ENCODE data around the gene TEX48.

The TEX48 gene

GRCh38 chr9:114666401-114666800, 15.6 kb downstream of the TEX48 start:
- TF ChIP-seq, protein P1, sequence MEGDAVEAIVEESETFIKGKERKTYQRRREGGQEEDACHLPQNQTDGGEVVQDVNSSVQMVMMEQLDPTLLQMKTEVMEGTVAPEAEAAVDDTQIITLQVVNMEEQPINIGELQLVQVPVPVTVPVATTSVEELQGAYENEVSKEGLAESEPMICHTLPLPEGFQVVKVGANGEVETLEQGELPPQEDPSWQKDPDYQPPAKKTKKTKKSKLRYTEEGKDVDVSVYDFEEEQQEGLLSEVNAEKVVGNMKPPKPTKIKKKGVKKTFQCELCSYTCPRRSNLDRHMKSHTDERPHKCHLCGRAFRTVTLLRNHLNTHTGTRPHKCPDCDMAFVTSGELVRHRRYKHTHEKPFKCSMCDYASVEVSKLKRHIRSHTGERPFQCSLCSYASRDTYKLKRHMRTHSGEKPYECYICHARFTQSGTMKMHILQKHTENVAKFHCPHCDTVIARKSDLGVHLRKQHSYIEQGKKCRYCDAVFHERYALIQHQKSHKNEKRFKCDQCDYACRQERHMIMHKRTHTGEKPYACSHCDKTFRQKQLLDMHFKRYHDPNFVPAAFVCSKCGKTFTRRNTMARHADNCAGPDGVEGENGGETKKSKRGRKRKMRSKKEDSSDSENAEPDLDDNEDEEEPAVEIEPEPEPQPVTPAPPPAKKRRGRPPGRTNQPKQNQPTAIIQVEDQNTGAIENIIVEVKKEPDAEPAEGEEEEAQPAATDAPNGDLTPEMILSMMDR (IDR thresholded peaks at IDR 0.05; ENCODE audit: low read depth, low read length, missing control alignments) = no peak
- DNase-seq (ENCODE audit: extremely low read depth, low read depth) = no peak
- H3K4me3 ChIP-seq (replicated peaks; ENCODE audit: low read depth, low read length) = no peak overlapping the region

GRCh38 chr9:114664181-114664580, 17.8 kb downstream of the TEX48 start:
- TF ChIP-seq, protein P1 (IDR thresholded peaks at IDR 0.05; ENCODE audit: low read depth, low read length, missing control alignments) = no peak
- no peak overlapping the region for H3K4me3 ChIP-seq (replicated peaks; ENCODE audit: low read depth, low read length)
- DNase-seq (ENCODE audit: extremely low read depth, low read depth) = no peak

DNA sequence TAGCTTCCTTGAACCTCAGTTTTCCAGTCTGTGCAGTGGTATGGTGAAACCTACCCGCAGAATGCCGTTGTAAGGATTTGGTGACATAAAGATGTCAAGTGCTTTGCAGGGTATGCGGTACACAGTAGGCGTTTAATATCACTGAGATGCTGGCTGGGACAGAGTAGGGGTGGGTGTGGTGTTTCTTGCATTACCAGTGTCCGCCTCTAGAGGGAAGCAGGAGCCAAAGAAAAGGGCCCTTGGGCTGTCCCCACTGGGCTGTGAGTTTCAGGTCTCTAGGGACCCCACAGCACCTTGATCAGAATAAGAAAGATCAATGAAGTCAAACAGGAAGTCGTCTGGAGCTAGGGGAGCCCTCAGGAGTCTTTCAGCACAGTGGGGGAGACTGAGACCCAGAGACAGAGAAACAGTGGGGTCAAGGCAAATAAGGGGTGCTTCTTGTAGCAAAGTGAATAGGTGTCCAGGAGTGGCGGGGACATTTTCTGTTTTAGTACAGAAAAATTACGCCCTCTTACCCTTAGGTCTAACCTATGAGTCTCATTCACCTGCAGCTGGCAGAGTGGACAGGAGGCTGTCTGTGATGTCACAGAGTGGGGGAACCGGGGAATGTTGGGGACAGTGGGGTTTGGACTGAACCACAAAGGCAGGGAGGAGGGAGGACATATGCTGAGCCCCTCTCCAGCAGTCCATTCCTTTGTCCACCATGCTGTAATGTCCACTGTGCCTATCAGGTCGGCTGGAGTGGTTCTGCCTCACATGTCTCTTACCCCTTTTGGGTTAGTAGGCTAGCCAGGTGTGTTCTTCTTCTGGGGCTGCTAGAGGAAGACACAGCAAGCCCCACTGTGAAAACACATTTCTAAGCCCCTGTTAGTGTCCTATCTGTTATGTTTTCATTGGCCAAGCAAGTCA, 19.7 kb downstream of the TEX48 start:
- no peak overlapping the region for H3K4me3 ChIP-seq (replicated peaks; ENCODE audit: low read depth, low read length)
- no peak for DNase-seq (ENCODE audit: extremely low read depth, low read depth)
- TF ChIP-seq, protein P1 (IDR thresholded peaks at IDR 0.05; ENCODE audit: low read depth, low read length, missing control alignments) = peak; percentile 91

DNA sequence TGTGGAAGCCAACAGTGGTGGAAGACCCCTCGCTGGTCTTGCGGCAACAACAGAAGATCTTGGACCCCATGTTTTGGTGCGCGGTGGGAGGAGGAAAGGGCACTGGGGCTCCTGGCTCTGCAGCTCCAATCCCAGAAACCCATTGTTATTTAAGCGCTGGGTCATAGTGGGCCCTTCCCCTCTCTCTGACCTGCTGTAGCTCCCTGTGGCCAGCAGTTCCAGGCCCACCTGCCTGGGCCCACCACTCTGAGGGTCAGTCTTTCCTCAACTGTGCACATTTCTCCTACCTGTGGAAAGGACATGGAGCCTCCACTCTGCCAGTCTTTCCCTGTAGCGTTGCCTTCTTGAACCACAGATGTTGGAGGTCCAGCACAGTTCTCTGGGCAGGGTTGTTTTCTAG, 24.3 kb downstream of the TEX48 start, which contains the start of gene TEX53:
TSS of gene TEX53 (minus strand) at position 101 of the 400 bp plus-strand sequence. CDS start at position 70, 31 bp downstream.
- TF ChIP-seq, protein P1 (IDR thresholded peaks at IDR 0.05; ENCODE audit: low read depth, low read length, missing control alignments) = no peak
- DNase-seq (ENCODE audit: extremely low read depth, low read depth) = no peak
- no peak within 1 kb of the TSS for H3K4me3 ChIP-seq (replicated peaks; ENCODE audit: low read depth, low read length)

DNA sequence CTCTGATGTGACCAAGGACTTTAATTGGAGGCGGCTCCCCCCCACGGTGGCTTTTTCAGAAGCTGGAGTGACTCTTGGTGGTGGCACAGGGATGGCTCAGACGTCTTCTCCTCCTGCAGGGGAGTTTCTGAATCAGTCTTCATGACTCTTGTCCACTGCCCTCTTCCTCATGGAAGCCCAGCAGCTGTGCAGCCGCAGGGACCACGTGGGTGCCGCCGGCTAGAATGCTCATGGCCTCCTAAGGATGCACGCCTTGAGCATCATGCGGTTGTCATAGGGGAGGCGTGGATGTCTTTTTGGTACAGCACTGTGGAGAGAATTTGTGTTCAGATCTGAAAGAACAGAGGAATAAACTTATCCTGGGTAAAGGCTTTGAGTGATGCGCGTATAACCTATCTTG, 25.7 kb downstream of the TEX48 start:
- TF ChIP-seq, protein P1 (IDR thresholded peaks at IDR 0.05; ENCODE audit: low read depth, low read length, missing control alignments) = no peak
- H3K4me3 ChIP-seq (replicated peaks; ENCODE audit: low read depth, low read length) = no peak overlapping the region
- DNase-seq (ENCODE audit: extremely low read depth, low read depth) = no peak

GRCh38 chr9:114655689-114656088, 26.3 kb downstream of the TEX48 start:
- TF ChIP-seq, protein P1 (IDR thresholded peaks at IDR 0.05; ENCODE audit: low read depth, low read length, missing control alignments) = no peak
- no peak for DNase-seq (ENCODE audit: extremely low read depth, low read depth)
- no peak overlapping the region for H3K4me3 ChIP-seq (replicated peaks; ENCODE audit: low read depth, low read length)
